Inferior parietal cortex (tissue), 1 donor: Measurements from ENCODE around the gene TRPM8.
"Not testable (repeated sequence)": the region's sequence is repeated elsewhere in the genome, so short reads cannot be mapped to it uniquely, and the experiment has no call there.

Experiments used
- DNase-seq: peaks from one replicate; pipeline ENCODE4 v3.0.0-alpha.2; 2016; ENCODE audit errors: extremely low spot score

The TRPM8 gene

GRCh38 chr2:233917116-233917515, at the start of gene TRPM8:
TSS of gene TRPM8 (plus strand) at chr2:233917373. CDS start at chr2:233926538, 9,165 bp downstream.
- DNase-seq = no peak

- DNase-seq = no peak
Observed at GRCh38 chr2:233867993-233868532, 49.1 kb upstream of the TRPM8 start, which contains the start of gene MSL3B. TSS of gene MSL3B (minus strand) at chr2:233868386.

- DNase-seq = no peak
Observed at GRCh38 chr2:233871432-233871831, 45.7 kb upstream of the TRPM8 start.

- not testable (repeated sequence) for DNase-seq
Observed at GRCh38 chr2:233872125-233872524, 45.0 kb upstream of the TRPM8 start.

- no peak for DNase-seq
Observed at GRCh38 chr2:233882353-233882752, 34.8 kb upstream of the TRPM8 start.

GRCh38 chr2:233892793-233893192, 24.4 kb upstream of the TRPM8 start:
- no peak for DNase-seq

- not testable (repeated sequence) for DNase-seq
Observed at GRCh38 chr2:233896253-233896652, 20.9 kb upstream of the TRPM8 start.

GRCh38 chr2:233901367-233901766, 15.8 kb upstream of the TRPM8 start:
- DNase-seq = no peak

- DNase-seq = no peak
Observed at GRCh38 chr2:233901884-233902283, 15.3 kb upstream of the TRPM8 start.

GRCh38 chr2:233905945-233906344, 11.2 kb upstream of the TRPM8 start:
- DNase-seq = no peak

- no peak for DNase-seq
Observed at GRCh38 chr2:233907627-233908026, 9.5 kb upstream of the TRPM8 start.

- DNase-seq = no peak
Observed at GRCh38 chr2:233912691-233913423, 4.3 kb upstream of the TRPM8 start.

GRCh38 chr2:233915128-233915527, 2.0 kb upstream of the TRPM8 start:
- no peak for DNase-seq

GRCh38 chr2:233919319-233919718, 2.1 kb downstream of the TRPM8 start:
- no peak for DNase-seq

- DNase-seq = no peak
Observed at GRCh38 chr2:233919938-233920337, 2.8 kb downstream of the TRPM8 start.

GRCh38 chr2:233922471-233922870, 5.3 kb downstream of the TRPM8 start:
- no peak for DNase-seq

- no peak for DNase-seq
Observed at GRCh38 chr2:233925402-233925801, 8.2 kb downstream of the TRPM8 start.

GRCh38 chr2:233926806-233927205, 9.6 kb downstream of the TRPM8 start:
- no peak for DNase-seq

- no peak for DNase-seq
Observed at GRCh38 chr2:233928594-233929351, 11.6 kb downstream of the TRPM8 start.

GRCh38 chr2:233929352-233930022, 12.3 kb downstream of the TRPM8 start:
- DNase-seq = no peak

- no peak for DNase-seq
Observed at GRCh38 chr2:233934524-233934923, 17.4 kb downstream of the TRPM8 start.

- DNase-seq = no peak
Observed at GRCh38 chr2:233935426-233935825, 18.3 kb downstream of the TRPM8 start.
